KMS-11 (cell line): ENCODE results near the gene GLIS1.

ENCODE experiments used
- H2AFZ ChIP-seq: fragments of 200-600 bp; sonication (generic); 2 replicates; pipeline ENCODE4 v1.6.1; 2016; ENCODE audit warnings: antibody characterized with exemption, mixed run types, low read depth
- H3K27ac ChIP-seq: fragments of 200-600 bp; sonication (generic); 2 replicates; pipeline ENCODE4 v1.6.1; 2016; ENCODE audit warnings: mild to moderate bottlenecking, mixed run types
- H3K27me3 ChIP-seq: fragments of 200-600 bp; sonication (generic); 2 replicates; pipeline ENCODE4 v1.6.1; 2017; ENCODE audit warnings: mild to moderate bottlenecking, low read depth, mixed run types, moderate library complexity; ENCODE audit not compliant: insufficient read depth
- H3K36me3 ChIP-seq: fragments of 200-600 bp; sonication (generic); 2 replicates; pipeline ENCODE4 v1.6.1; 2017; ENCODE audit warnings: mild to moderate bottlenecking, mixed run types; ENCODE audit not compliant: insufficient read depth
- H3K4me1 ChIP-seq: fragments of 200-600 bp; sonication (generic); 2 replicates; pipeline ENCODE4 v1.6.1; 2016; ENCODE audit warnings: mild to moderate bottlenecking, low read depth, mixed run types; ENCODE audit not compliant: poor library complexity, severe bottlenecking
- H3K4me2 ChIP-seq: fragments of 200-600 bp; sonication (generic); 2 replicates; pipeline ENCODE4 v1.7.0; 2016; ENCODE audit warnings: mild to moderate bottlenecking, mixed run types
- H3K4me3 ChIP-seq: fragments of 200-600 bp; sonication (generic); IDR thresholded peaks from 2 replicates; pipeline ENCODE4 v1.6.1; 2017; ENCODE audit warnings: low read depth, low read length, mixed read lengths; ENCODE audit not compliant: insufficient read depth
- H3K79me2 ChIP-seq: fragments of 200-600 bp; sonication (generic); 2 replicates; pipeline ENCODE4 v1.6.1; 2016; ENCODE audit warnings: low read depth, mixed run types; ENCODE audit not compliant: insufficient read depth
- H3K9ac ChIP-seq: fragments of 200-600 bp; sonication (generic); 2 replicates; pipeline ENCODE4 v1.6.1; 2016; ENCODE audit warnings: mild to moderate bottlenecking, mixed run types
- H4K20me1 ChIP-seq: fragments of 200-600 bp; sonication (generic); 2 replicates; pipeline ENCODE4 v1.6.1; 2016; ENCODE audit warnings: mild to moderate bottlenecking, mixed run types; ENCODE audit not compliant: insufficient read depth
- CTCF ChIP-seq: fragments of 200-600 bp; sonication (generic); conservative IDR thresholded peaks from 2 replicates; pipeline ENCODE4 v1.6.1; 2017; ENCODE audit warnings: low read depth, mild to moderate bottlenecking, antibody characterized with exemption, low read length, moderate library complexity, mixed read lengths

GLIS1 gene

GRCh38 chr1:53712276-53712675, 26.7 kb downstream of the GLIS1 start:
- no peak for TF ChIP-seq CTCF
- no peak overlapping the region for H3K9ac ChIP-seq
- no peaks in the 10 kb centered on the region for H3K27me3 ChIP-seq
- H4K20me1 ChIP-seq, result no peaks in the 10 kb centered on the region
- H3K79me2 ChIP-seq, result no peaks in the 10 kb centered on the region
- no peaks in the 10 kb centered on the region for H3K36me3 ChIP-seq
- no peak overlapping the region for H2AFZ ChIP-seq
- no peak overlapping the region for H3K27ac ChIP-seq
- H3K4me2 ChIP-seq, result no peak overlapping the region
- H3K4me1 ChIP-seq, result no peaks in the 10 kb centered on the region
- H3K4me3 ChIP-seq, result no peak overlapping the region

GRCh38 chr1:53710584-53710983, 28.4 kb downstream of the GLIS1 start:
- Histone ChIP-seq H3K27ac (no peak overlapping the region), H2AFZ (no peak overlapping the region), H3K9ac (no peak overlapping the region), H3K4me1 (no peaks in the 10 kb centered on the region), H4K20me1 (no peaks in the 10 kb centered on the region), H3K79me2 (no peaks in the 10 kb centered on the region), H3K27me3 (no peaks in the 10 kb centered on the region), H3K36me3 (no peaks in the 10 kb centered on the region), H3K4me3 (no peak overlapping the region), H3K4me2 (no peak overlapping the region)
- TF ChIP-seq CTCF, result no peak

GRCh38 chr1:53708687-53709086, 30.3 kb downstream of the GLIS1 start:
- H3K79me2 ChIP-seq, result no peaks in the 10 kb centered on the region
- H2AFZ ChIP-seq, result no peak overlapping the region
- no peak overlapping the region for H3K4me2 ChIP-seq
- no peaks in the 10 kb centered on the region for H4K20me1 ChIP-seq
- TF ChIP-seq CTCF, result no peak
- no peaks in the 10 kb centered on the region for H3K4me1 ChIP-seq
- no peaks in the 10 kb centered on the region for H3K27me3 ChIP-seq
- H3K36me3 ChIP-seq, result no peaks in the 10 kb centered on the region
- no peak overlapping the region for H3K27ac ChIP-seq
- no peak overlapping the region for H3K9ac ChIP-seq
- H3K4me3 ChIP-seq, result no peak overlapping the region

GRCh38 chr1:53706356-53706755, 32.6 kb downstream of the GLIS1 start:
- Histone ChIP-seq H3K4me1 (no peaks in the 10 kb centered on the region), H3K4me3 (no peak overlapping the region), H3K79me2 (no peaks in the 10 kb centered on the region), H3K4me2 (no peak overlapping the region), H2AFZ (no peak overlapping the region), H4K20me1 (no peaks in the 10 kb centered on the region), H3K9ac (no peak overlapping the region), H3K36me3 (no peaks in the 10 kb centered on the region), H3K27me3 (no peaks in the 10 kb centered on the region), H3K27ac (no peak overlapping the region)
- no peak for TF ChIP-seq CTCF
